HepG2 (cell line): Measurements from ENCODE around the gene TJAP1. TPM values are rescaled to one million over a fixed set of nuclear protein-coding genes. Genes with fewer than 3 reads are reported as not detected.

Source experiments
- ARNTL ChIP-seq: sonication (generic); formaldehyde crosslinking; IDR thresholded peaks from 2 replicates; pipeline ENCODE4 v1.4.0; 2020; ENCODE audit warnings: mild to moderate bottlenecking, missing genetic modification reagents
- CHCHD3 ChIP-seq: sonication (generic); formaldehyde crosslinking; IDR thresholded peaks from 2 replicates; pipeline ENCODE4 v1.8.0; 2022; ENCODE audit warnings: mild to moderate bottlenecking, missing genetic modification reagents, moderate library complexity
- KDM3A ChIP-seq: IDR thresholded peaks from 2 replicates; pipeline ENCODE4 v1.6.1; 2018; ENCODE audit warnings: low read depth, missing compliant biosample characterization
- KLF6 ChIP-seq: IDR thresholded peaks from 2 replicates; pipeline ENCODE4 v1.8.0; 2016; ENCODE audit warnings: missing biosample characterization, missing genetic modification reagents
- MAFG ChIP-seq: sonication (generic); formaldehyde crosslinking; IDR thresholded peaks from 2 replicates; pipeline ENCODE4 v1.5.1; 2020; ENCODE audit warnings: mild to moderate bottlenecking, missing genetic modification reagents
- MATR3 ChIP-seq: sonication (generic); formaldehyde crosslinking; IDR thresholded peaks from 2 replicates; pipeline ENCODE4 v1.4.0; 2020; ENCODE audit warnings: missing genetic modification reagents
- MAZ ChIP-seq, 2 experiments: sonication (generic) in 1 of 2; formaldehyde crosslinking in 1 of 2; IDR thresholded peaks; 2 replicates each; pipeline versions ENCODE4 v1.5.0 to v1.6.1; 2012 to 2020; ENCODE audit warnings: low read depth in 2 of 2, mild to moderate bottlenecking in 2 of 2, borderline replicate concordance in 1 of 2, improper control_type of control experiment in 1 of 2, low read length in 1 of 2, missing genetic modification reagents in 1 of 2, moderate library complexity in 1 of 2
- MBD4 ChIP-seq: IDR thresholded peaks from 2 replicates; pipeline ENCODE4 v1.6.1; 2012; ENCODE audit warnings: low read length, inconsistent platforms, borderline replicate concordance
- NFKBIZ ChIP-seq: IDR thresholded peaks from 2 replicates; pipeline ENCODE4 v1.6.1; 2018; ENCODE audit warnings: missing genetic modification reagents, missing compliant biosample characterization
- NR1H2 ChIP-seq: sonication (generic); formaldehyde crosslinking; IDR thresholded peaks from 2 replicates; pipeline ENCODE4 v1.8.1; 2022; ENCODE audit warnings: low read depth, missing genetic modification reagents, borderline replicate concordance
- RARA ChIP-seq: IDR thresholded peaks from 2 replicates; pipeline ENCODE4 v1.6.1; 2016; ENCODE audit warnings: missing genetic modification reagents, missing compliant biosample characterization
- SMARCC2 ChIP-seq: fragments of 450-650 bp; IDR thresholded peaks from 2 replicates; pipeline ENCODE4 v1.6.1; 2017; ENCODE audit warnings: antibody characterized with exemption, mild to moderate bottlenecking
- SP140L ChIP-seq: sonication (generic); formaldehyde crosslinking; IDR thresholded peaks from 2 replicates; pipeline ENCODE4 v1.4.0; 2020; ENCODE audit warnings: missing genetic modification reagents, borderline replicate concordance
- ZBED4 ChIP-seq: sonication (generic); formaldehyde crosslinking; IDR thresholded peaks from 2 replicates; pipeline ENCODE4 v1.4.0; 2020; ENCODE audit warnings: missing genetic modification reagents, borderline replicate concordance
- ZFP41 ChIP-seq: sonication (generic); formaldehyde crosslinking; IDR thresholded peaks from 2 replicates; pipeline ENCODE4 v1.4.0; 2020; ENCODE audit warnings: mild to moderate bottlenecking, missing genetic modification reagents, borderline replicate concordance
- ZNF138 ChIP-seq: sonication (generic); formaldehyde crosslinking; IDR thresholded peaks from 2 replicates; pipeline ENCODE4 v1.5.0; 2020; ENCODE audit warnings: mild to moderate bottlenecking, low read depth, missing genetic modification reagents
- ZNF3 ChIP-seq: IDR thresholded peaks from 2 replicates; pipeline ENCODE4 v1.7.0; 2017; ENCODE audit warnings: inconsistent platforms
- ZSCAN9 ChIP-seq: IDR thresholded peaks from 2 replicates; pipeline ENCODE4 v1.6.1; 2016; ENCODE audit warnings: borderline replicate concordance
- polyA plus RNA-seq, 8 experiments: library from polyadenylated mRNA; depleted of rRNA in 3 of 8; stranded (reverse) in 7 of 8; unstranded in 1 of 8; fragments of >200 nt; fragmentation: Illumina TruSeq in 4 of 8; extraction: Trizol in 4 of 8; gene quantifications; 2 replicates each; pipeline versions ENCODE4 v1.2.1 to v1.2.3, GENCODE V29; 2011 to 2016; ENCODE audit warnings: low read depth in 4 of 8, missing spikeins in 1 of 8, mixed read lengths in 1 of 8; ENCODE audit not compliant: insufficient read depth in 1 of 8
- total RNA-seq, 5 experiments: library from RNA; depleted of rRNA; stranded (reverse); fragments of >200 nt; fragmentation: Illumina TruSeq; extraction: Trizol; gene quantifications; 2 replicates each; pipeline ENCODE4 v1.2.3, GENCODE V29; 2016; ENCODE audit warnings: low read depth in 1 of 5
- TF ChIP-seq, protein P1 (sequence below): sonication (generic); formaldehyde crosslinking; IDR thresholded peaks from 2 replicates; pipeline ENCODE4 v1.5.0; 2020; ENCODE audit warnings: missing genetic modification reagents
- TF ChIP-seq, protein P2 (sequence below): sonication (generic); formaldehyde crosslinking; IDR thresholded peaks from 2 replicates; pipeline ENCODE4 v1.5.0; 2020; ENCODE audit warnings: mild to moderate bottlenecking, missing genetic modification reagents
- TF ChIP-seq, protein P3 (sequence below): sonication (generic); formaldehyde crosslinking; IDR thresholded peaks from 2 replicates; pipeline ENCODE4 v1.4.0; 2020; ENCODE audit warnings: missing genetic modification reagents, borderline replicate concordance

The TJAP1 gene
- total and polyA plus RNA-seq, 2 of the 13 experiments (the other 11 are each of a cell fraction or from before 2014, with no cell fraction given), result 15.7 to 41.6 TPM

- no peak; the same call in 1 of the 2 replicates for TF ChIP-seq CHCHD3 (CRISPR knock-in tag)
- TF ChIP-seq, protein P1, sequence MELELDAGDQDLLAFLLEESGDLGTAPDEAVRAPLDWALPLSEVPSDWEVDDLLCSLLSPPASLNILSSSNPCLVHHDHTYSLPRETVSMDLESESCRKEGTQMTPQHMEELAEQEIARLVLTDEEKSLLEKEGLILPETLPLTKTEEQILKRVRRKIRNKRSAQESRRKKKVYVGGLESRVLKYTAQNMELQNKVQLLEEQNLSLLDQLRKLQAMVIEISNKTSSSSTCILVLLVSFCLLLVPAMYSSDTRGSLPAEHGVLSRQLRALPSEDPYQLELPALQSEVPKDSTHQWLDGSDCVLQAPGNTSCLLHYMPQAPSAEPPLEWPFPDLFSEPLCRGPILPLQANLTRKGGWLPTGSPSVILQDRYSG (CRISPR knock-in tag), result no peak
- TF ChIP-seq MBD4, result no peak
- no peak for TF ChIP-seq MATR3 (CRISPR knock-in tag)
- peak; percentile 36; the same call in 1 of the 2 replicates for TF ChIP-seq RARA (CRISPR knock-in tag)
- no peak for TF ChIP-seq SP140L
- TF ChIP-seq ZNF3, result no peak
- TF ChIP-seq ARNTL (CRISPR knock-in tag), result no peak; the same call in 1 of the 2 replicates
- TF ChIP-seq NFKBIZ, result peak; percentile 62; the same call in 1 of the 2 replicates
- no peak for TF ChIP-seq ZFP41 (CRISPR knock-in tag)
- TF ChIP-seq KLF6 (CRISPR knock-in tag), result no peak; the same call in 1 of the 2 replicates
- TF ChIP-seq, protein P2, sequence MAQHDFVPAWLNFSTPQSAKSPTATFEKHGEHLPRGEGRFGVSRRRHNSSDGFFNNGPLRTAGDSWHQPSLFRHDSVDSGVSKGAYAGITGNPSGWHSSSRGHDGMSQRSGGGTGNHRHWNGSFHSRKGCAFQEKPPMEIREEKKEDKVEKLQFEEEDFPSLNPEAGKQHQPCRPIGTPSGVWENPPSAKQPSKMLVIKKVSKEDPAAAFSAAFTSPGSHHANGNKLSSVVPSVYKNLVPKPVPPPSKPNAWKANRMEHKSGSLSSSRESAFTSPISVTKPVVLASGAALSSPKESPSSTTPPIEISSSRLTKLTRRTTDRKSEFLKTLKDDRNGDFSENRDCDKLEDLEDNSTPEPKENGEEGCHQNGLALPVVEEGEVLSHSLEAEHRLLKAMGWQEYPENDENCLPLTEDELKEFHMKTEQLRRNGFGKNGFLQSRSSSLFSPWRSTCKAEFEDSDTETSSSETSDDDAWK (CRISPR knock-in tag), result no peak
- no peak for TF ChIP-seq MAFG
- TF ChIP-seq, protein P3, sequence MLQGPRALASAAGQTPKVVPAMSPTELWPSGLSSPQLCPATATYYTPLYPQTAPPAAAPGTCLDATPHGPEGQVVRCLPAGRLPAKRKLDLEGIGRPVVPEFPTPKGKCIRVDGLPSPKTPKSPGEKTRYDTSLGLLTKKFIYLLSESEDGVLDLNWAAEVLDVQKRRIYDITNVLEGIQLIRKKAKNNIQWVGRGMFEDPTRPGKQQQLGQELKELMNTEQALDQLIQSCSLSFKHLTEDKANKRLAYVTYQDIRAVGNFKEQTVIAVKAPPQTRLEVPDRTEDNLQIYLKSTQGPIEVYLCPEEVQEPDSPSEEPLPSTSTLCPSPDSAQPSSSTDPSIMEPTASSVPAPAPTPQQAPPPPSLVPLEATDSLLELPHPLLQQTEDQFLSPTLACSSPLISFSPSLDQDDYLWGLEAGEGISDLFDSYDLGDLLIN, result no peak
- peak; percentile 65; the same call in 1 of the 2 replicates for TF ChIP-seq ZBED4 (CRISPR knock-in tag)
- TF ChIP-seq NR1H2 (CRISPR knock-in tag), result no peak
- TF ChIP-seq ZSCAN9, result no peak
- TF ChIP-seq KDM3A (CRISPR knock-in tag), result peak; percentile 18; the same call in 1 of the 2 replicates
- no peak for TF ChIP-seq SMARCC2
- no peak for TF ChIP-seq MAZ (IDR thresholded peaks at IDR 0.05; ENCODE audit: borderline replicate concordance, low read depth, low read length)
- TF ChIP-seq MAZ (CRISPR knock-in tag; IDR thresholded peaks at IDR 0.05; ENCODE audit: low read depth), result peak; percentile 16
- no peak for TF ChIP-seq ZNF138
Observed at GRCh38 chr6:43454696-43455530, 22.5 kb upstream of the TJAP1 start (continued).
